ENCODE results near the gene HRH4.

Gene HRH4, protein sequence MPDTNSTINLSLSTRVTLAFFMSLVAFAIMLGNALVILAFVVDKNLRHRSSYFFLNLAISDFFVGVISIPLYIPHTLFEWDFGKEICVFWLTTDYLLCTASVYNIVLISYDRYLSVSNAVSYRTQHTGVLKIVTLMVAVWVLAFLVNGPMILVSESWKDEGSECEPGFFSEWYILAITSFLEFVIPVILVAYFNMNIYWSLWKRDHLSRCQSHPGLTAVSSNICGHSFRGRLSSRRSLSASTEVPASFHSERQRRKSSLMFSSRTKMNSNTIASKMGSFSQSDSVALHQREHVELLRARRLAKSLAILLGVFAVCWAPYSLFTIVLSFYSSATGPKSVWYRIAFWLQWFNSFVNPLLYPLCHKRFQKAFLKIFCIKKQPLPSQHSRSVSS

DNA sequence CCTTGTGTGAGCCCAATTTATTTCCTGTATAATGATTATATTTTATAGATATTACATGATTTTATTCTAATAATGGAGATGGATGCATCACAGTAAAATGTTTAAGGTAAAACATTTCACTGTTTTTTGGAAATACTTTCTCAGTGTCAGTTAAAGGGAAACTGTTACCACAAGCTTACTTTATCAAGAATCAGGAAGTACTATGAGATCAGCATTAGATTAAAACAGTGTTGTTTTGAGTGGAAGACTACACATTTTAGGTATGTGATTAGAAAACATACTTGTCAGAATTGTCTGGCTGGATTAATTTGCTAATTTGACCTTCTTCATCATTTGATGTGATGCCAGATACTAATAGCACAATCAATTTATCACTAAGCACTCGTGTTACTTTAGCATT, at the start of gene HRH4:
TSS of gene HRH4 (plus strand) at position 250 of the 400 bp plus-strand sequence. CDS start at position 342, 92 bp downstream.
- no peak for DNase-seq (ENCODE audit: low spot score)

DNA sequence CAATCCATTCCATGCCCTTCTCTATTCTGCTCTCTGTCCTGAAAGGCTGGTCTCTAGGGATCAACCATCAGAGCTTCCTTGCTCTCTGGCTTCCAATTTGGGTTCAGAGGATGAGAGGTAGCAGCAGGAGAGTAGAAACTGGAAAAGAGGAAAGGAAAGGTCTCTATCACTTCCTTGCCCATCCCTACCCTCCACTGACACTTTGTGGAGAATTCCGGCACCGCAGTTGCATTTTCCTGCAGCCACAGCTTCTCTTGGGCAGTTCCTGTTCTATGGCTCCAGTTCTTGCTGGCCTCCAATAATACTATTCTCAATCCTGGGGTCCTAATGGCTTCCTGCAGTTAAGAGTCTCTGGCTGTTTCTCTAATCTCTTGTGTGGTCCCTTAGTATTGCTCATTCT, 47.3 kb upstream of the HRH4 start:
- no peak for DNase-seq (ENCODE audit: low spot score)

DNA sequence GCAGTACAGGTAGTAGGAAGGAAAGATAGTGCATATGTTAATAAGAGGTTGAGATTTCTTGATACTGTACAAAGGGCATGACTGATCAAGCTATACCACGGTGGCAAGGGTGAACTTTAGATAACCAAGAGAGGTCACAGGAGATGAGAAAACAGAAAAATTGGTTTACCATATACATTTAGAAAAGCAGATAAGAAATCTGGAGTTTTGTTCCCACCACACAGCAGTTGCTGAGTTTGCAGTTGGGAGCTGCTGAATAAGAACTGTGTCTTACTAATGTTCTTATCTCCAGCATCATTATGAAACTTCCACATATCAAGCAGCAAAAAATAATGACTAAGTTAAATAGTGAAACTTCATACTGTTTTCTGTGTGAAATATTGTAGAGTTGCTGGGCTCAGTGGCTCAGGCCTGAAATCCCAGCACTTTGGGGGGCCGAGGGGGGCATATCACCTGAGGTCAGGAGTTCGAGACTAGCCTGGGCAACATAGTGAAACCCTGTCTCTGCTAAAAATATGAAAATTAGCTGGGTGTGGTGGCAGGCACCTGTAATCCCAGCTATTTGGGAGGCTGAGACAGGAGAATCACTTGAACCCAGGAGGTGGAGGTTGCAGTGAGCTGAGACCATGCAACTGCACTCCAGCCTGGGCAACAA, 46.0 kb upstream of the HRH4 start:
- no peak for DNase-seq (ENCODE audit: low spot score)

DNA sequence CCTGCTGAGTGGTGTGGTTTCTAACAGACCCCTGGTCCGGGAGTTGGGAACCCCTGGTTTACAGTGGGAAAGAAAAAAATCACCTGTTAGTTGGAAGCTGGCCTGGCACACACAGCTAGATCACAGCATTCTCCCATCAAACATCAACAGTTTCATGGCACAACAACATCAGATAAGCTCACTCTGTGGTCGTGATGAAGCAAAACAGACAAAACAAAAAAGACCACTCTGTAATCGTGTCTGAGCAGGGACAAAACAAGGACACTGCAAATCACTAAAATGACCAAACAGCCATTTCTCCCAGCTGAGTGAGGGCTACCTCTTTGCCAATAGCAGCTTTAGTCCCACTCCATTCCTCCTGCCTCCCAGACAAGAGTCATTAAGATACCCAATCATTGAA, 43.0 kb upstream of the HRH4 start:
- DNase-seq (ENCODE audit: low spot score), result no peak

DNA sequence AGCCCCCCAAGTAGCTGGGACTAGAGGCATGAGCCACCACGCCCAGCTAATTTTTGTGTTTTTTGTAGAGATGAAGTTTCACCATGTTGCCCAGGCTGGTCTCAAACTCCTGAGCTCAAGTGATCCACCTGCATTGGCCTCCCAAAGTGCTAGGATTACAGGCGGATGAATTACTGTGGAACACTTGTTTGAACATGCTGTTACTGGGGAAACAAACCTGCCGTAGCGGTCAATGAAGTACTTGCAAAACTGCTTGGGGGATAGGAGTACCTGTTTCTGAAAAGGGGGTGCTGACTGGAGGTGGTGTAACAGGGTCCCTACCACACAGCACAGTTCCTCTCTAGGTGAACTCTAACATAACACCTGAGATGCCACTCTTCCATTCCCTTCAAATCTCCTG, 39.9 kb upstream of the HRH4 start:
- no peak for DNase-seq (ENCODE audit: low spot score)

DNA sequence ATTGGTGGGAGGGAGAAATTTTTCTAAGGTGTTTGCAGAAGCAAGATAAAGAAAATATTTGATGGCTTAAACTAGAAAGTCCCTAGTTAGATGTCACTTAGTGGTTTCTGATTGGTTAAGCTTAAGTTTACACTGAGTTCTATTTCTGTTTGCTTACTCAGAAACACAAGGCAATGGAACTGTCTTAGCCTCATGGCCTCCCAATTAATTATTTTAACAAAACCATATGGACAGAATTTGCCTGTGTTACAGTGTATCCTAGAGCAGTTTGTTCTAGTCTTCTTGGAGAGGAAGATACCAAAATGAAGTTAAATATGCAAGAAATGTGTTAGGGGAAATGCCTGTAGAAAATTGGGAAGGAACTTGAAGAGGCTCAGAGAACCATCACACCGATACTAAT, 38.6 kb upstream of the HRH4 start:
- no peak for DNase-seq (ENCODE audit: low spot score)

DNA sequence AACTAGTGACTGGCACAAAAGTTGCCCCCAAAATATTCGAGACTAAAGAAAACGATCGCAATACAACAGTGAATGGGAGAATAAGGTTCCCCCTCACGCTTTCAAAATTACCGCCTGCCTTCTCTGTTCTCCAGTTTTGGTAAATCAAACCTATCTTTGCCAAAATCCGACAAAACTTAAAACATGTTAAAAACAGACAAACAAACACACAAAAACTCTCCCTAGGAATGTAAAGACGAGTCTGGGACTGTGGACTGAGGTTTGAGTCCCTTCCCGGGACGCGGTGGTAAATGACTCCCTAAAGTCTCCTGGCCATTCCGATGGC, 34.4 kb upstream of the HRH4 start:
- DNase-seq (ENCODE audit: low spot score), result no peak

DNA sequence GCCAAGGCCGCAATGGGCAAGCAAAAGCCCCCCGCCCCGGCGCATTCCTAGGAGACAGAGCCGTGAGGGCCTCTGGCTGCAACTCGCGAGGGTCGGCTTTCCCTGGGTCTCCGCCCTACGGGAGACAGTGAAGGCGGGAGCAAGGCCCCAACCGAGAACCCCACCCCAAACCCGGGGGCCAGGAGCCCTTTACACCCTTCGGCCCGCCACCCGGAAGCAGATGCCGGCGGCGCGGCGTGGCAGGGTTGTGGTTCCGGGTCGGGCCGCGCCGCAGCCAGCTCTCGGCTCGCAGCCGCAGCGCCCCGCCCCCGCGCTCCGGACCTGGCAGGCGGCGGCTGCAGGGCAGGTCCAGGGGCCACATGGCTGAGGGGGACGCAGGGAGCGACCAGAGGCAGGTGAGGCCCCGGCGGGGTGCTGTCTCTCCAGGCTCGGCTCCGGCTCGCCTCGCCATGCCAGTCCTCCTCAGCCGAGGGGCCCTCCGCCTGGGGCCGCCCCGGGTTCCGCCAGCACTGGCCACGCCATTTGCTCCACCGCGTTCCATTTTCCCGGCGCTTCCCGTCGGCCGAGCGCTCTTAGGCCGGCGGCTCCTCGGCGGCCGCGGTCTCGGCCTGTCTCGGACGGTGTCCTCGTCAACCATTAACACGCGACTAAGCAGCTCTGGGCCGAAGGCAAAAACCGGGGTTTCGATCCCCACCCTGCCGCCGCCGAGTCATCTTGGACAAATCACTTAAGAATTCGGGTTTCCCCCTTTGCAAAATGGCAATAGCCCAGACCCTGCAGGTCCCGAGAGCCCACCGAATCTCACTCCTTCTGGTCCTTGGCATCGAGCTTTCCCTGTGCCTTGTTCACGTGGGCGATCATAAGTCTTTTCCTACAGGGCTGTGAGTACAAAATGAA, 33.8 kb upstream of the HRH4 start, which contains the start of gene IMPACT:
TSS of gene IMPACT (plus strand) at position 273 of the 897 bp plus-strand sequence. CDS start at position 360, 87 bp downstream.
- peak; percentile 76 for DNase-seq (ENCODE audit: low spot score)

DNA sequence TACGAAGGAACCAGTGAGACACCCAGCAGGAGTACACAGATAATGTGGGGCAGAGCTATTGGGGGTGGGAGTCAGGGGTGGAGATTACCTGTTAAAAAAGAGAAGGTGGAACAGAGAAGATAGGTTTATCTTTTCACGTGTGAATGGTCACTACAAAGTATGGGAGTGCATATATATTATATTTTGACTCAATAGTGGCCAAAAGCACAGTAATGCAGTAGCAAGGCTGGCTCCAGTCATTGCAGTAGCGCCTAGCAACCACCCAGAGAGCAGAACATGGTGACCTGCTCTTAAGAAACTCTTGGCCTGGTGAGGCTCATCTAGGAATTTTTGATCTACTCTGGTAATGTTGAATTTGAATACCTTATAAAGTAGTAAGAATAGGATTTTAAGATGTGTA, 33.0 kb upstream of the HRH4 start:
- no peak for DNase-seq (ENCODE audit: low spot score)

DNA sequence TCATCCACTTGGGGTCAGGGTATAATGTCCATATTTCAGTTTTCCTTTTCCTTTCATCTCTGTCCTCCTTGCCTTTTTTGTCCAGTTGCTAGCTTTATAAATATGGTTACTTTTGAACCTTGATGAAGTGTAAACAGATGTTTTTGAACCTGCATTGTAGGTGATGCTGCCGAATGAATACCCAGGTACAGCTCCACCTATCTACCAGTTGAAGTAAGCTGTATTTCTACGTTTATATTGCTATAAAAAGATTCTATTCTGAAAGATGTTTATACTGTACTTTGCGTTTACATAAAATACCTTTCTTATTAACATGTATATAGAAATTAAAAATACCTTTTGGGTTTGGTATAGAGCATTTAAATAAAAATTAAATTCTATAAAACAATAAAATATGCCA, 31.7 kb upstream of the HRH4 start:
- no peak for DNase-seq (ENCODE audit: low spot score)

DNA sequence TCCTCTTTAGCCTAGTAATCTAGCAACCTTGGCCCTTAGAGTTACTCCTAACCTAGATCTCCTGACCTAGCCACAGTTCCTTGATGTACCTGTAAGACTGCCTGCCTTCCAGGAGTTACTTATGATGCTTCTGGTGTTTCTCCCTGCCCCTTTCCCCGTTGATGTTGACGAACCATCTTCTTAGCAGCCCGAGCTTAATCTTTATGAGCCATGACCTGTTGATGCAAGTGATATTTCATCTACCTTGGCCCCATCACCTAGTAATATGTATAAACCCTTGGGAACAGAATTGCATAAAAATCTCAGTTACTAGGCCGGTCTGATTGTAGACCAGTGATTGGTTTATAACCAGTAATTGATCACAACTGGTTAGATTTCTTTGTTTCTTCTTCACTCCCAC, 31.2 kb upstream of the HRH4 start:
- DNase-seq (ENCODE audit: low spot score), result no peak

DNA sequence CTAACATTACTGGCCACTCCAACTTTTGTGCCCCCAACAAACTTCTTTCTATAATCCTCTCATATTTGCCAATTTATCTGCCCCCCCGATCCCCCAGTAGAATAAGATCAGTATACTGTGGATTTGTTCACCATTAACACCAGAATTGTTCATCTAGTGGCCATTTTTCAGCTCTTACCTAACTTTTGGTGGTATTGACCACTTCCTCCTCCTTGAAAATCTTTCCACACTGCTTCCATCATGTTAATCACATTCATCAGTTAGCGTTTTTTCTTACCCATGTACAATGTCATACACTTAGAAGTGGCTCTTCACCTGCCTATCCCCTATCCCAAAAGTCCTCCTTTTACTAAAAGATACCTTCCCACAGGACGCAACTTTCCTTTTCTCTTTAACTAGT, 27.8 kb upstream of the HRH4 start:
- no peak for DNase-seq (ENCODE audit: low spot score)

DNA sequence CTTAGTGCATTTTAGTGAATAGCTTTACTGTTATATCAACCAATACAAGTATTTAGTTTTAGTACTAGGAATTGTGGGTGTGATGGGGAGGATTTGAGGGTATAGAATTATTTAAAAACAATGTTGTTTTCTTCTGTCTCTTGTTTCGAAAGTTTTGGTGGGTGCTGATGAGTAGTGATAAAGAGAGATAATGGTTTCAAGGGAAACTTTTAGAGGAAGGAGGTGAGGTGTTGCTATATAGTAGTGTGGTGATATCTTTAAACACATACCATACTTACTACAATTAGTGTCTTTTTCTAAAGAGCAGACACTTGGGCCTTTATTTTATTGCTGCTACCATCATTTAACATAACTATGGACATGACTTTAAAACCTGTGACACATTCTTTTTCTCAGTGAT, 23.5 kb upstream of the HRH4 start:
- DNase-seq (ENCODE audit: low spot score), result no peak

DNA sequence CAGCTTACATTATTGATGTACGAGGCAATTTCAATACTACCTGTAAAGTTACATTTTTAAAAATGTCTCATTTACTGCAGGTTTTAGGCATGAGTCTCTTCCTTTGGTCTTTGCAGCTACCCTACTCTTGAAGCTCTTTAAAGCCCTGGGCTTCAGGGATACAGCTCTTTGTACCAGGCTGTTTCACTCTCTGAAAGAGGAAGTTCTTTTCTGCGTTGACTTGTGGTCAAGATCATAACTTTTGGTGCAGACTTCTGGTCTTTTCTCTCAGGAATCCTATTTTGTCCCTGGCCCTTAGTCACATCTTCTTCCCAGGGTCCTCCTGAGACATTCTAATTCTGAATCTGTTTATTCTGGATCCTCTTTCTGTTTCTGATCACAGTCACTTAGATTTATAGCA, 16.6 kb upstream of the HRH4 start:
- no peak for DNase-seq (ENCODE audit: low spot score)

DNA sequence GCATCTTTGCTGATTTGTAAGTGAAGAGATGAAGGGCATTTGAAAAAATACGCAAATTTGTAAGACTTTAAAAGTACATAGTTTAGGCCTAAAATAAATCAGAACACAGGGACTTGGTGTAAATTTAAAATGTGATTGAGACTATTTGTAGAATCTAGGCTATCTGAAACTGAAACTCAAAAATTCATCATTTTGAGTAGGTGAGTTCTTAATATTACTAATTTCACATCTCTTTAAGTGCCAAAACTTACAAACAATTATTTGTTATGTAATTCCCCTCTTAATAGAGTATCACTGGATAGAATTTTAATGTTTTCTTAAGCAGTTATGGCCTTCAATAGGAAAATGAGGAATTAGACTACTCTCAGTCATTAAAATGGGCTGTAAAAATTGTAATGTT, 14.0 kb upstream of the HRH4 start:
- DNase-seq (ENCODE audit: low spot score), result no peak

DNA sequence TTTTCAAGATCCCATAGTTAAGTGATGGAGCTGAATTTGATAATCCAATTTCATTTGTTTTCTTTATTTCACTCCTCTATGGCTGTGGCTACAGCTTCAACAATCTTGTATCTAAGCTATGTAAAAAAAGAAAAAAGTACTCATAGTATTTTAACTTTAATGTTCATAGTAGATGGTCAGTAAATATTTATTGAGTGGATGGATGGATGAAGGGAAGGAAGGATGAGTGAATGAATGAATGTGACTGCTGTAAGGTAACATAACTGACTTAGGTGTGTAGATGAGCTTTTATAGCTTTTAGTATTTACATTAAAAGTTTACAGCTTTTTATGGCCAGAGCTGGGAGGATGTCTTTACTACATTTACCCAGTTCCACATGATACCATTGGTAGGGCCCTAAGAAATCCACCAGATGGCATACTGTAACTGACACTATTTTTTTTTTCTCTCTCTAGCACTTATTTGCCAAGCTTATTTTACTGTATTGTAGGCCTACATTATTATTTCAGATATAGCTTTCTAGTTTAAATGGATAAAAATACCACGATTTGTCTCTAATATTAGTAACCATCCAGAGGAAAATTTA, 13.4 kb upstream of the HRH4 start:
- DNase-seq (ENCODE audit: low spot score), result no peak

DNA sequence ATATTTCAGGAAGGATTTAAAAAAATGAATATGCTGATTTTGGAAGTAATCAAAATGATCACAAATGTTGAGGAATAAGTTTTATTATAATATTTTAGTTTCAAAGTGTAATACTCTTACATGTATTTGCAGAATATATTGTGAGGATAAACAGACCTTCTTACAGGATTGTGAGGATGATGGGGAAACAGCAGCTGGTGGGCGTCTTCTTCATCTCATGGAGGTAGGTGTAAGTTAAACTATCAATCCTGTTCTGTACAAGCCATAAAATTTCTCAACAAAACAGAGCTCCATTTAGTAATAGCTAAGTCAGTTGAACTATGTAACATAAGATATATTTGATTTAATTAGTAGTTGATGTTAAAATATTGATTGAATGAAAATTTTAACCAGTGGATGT, 12.5 kb upstream of the HRH4 start:
- DNase-seq (ENCODE audit: low spot score), result no peak

DNA sequence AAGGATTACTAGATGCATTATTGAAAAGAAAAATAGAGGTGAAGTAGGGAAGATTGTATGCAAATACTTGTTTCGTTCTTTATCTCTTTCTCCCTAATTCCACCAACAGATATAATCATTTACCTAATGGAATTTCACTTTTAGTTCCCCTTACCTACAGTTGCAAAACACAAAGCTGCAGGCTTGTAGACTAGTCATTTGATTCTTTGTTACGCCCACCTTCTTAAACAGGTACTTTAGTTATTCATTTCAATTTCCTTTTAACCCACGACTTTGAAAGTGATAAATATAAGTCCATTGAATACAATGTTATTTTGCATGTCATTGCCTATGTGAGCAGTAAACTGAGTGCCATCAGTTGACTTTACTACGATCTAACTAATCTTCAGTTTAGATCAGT, 3.9 kb upstream of the HRH4 start:
- no peak for DNase-seq (ENCODE audit: low spot score)

DNA sequence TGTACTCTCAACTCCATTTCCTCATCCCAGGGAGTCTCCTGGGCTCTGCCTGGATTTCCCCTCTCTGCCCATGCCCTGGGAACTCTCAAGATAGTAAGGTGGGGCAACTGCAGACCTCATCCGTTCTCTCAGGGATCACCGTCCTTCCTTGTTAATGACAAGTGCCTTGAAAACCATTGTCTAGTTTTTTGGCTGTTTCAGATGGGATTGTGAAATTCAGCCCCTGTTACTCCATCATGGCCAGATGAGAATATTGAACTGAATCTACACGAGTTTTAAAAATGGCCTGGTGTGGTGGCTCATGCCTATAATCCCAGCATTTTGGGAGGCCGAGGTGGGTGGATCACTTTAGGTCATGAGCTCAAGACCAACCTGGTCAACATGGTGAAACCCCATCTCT, 665 bp upstream of the HRH4 start:
- DNase-seq (ENCODE audit: low spot score), result no peak

DNA sequence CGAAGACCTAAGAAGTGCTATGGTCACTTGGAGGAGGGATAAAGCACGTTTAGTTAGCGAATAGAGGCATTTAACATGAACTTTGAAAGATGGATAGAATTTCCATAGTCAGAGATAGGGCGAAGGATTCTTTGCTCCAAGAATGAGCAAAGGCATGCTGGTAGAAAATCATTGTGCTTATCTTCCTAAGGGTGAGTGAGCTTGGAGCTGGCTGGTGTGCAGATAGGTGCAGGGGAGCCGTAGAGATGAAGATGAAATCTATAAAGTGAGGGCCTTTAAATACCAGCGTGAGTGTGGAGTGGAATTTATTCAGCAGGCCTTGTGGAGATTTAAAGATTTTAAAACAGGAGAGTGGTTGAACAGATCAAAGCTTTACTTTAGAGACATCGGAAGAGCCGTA, 1.6 kb downstream of the HRH4 start:
- no peak for DNase-seq (ENCODE audit: low spot score)

DNA sequence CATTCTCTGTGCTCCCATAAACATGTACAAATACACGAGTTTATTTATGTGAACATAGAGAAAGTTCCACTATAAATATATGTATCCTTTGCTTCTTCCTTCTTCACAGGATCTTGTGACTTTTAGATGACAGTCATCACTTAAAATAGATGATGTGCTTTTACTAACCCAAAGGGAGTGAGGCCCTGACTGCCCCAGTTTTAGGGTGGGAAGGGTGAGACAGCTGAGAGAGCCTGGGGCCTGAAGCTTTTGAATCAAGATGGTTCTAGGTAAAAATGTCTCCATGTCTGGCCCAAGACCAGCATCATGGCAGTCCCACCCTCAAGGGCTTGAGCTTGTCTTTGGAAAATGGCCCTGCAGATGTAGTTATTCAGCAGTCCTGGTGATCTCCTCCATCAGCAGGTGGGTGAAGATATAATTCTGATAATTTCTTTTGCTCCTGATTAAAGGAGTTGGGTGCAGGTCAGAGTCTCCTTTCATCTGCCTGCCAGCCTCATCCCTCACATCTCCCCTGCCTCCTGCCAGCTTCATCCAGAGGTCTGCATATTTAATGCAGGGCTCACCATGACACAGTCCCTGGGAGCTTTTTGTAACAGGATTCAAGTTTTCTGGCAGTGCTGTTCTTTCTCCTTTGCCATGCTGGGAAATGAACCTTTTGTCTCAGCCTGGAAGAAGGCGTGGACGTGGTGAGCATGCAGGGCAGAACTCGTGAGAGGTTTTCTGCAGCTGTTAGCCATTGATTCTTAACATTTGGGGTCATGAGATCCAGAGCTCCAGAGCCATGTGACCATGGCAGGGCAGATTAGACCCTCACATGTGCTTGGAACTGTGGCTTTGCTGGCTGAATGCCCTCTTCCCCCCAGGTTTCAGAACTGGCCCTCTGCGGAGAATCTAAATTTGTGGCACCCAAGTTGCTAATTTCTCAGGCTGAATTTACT, 2.7 kb downstream of the HRH4 start:
- no peak for DNase-seq (ENCODE audit: low spot score)
